ENCODE data around the gene ZNF385A. TPM values are rescaled to one million over a fixed set of nuclear protein-coding genes. Genes with fewer than 3 reads are reported as not detected.

The ZNF385A gene
- total RNA-seq, 4 donors from 2014 or later = 0.26 to 16.9 (median 3.2) TPM

DNA sequence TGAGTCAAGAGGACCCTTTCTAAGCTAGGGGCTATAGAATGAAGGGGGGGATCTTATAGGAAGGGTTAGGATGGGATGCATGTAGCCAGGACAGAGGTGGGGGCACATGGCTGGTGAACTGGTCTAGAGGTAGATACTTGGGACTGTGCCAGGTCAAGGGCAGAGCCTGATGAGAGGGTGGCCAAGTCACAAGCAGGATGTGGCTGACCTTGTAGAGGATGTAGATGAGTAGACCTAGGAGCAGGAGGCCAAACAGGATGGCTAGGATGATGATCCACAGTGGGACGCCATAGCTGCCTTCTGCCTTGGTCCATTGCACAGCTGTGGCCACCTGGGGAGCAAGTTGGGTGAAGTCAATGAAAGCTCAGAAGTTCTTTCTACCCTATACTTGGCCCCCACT is 12.6 kb upstream of the ZNF385A start:
- no peak overlapping the region for H3K27ac ChIP-seq
- H3K4me3 ChIP-seq = no peak overlapping the region
- H3K27me3 ChIP-seq = no peaks in the 10 kb centered on the region
- no peaks in the 10 kb centered on the region for H3K4me1 ChIP-seq
- TF ChIP-seq CTCF (IDR thresholded peaks at IDR 0.05) = no peak
- no peak for TF ChIP-seq POLR2A (IDR thresholded peaks at IDR 0.05)
- DNase-seq = no peak
- H3K9me3 ChIP-seq = no peaks in the 10 kb centered on the region
- intact Hi-C loops (cut with DNase I; ENCODE audit: low total_unique reads) = no loop called here
- no peaks in the 10 kb centered on the region for H3K36me3 ChIP-seq

DNA sequence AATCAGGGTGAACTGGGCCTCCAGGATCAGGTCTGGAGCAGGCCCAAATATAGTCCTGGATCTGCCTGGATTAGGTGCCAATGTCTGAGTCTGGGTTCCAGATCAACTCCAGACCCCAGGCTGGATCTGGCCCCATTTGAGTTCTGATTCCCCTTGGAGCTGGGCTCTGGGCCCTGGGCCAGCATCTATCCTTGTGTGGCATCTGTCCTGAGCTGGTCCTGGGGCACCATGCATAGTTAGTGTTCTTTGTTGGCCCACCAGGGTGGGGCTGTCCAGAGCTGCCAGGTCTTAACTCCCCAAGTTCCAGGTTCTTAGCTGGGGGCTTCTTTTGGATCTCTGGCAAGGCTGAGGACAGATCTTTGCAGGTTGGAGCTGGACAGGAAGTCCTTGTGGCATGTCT is 11.0 kb upstream of the ZNF385A start:
- H3K36me3 ChIP-seq = no peaks in the 10 kb centered on the region

GRCh38 chr12:54394986-54395385 is 10.5 kb upstream of the ZNF385A start:
- H3K36me3 ChIP-seq = no peaks in the 10 kb centered on the region
- intact Hi-C loops (cut with DNase I; ENCODE audit: low total_unique reads) = no loop called here
- no peak for TF ChIP-seq POLR2A (IDR thresholded peaks at IDR 0.05)
- H3K27ac ChIP-seq = no peak overlapping the region
- no peaks in the 10 kb centered on the region for H3K9me3 ChIP-seq
- H3K4me3 ChIP-seq = no peak overlapping the region
- no peaks in the 10 kb centered on the region for H3K27me3 ChIP-seq
- DNase-seq = no peak
- H3K4me1 ChIP-seq = no peaks in the 10 kb centered on the region

More for the DNA sequence above, 11.0 kb upstream of the ZNF385A start:
- DNase-seq = no peak
- no peak overlapping the region for H3K27ac ChIP-seq
- H3K27me3 ChIP-seq = no peaks in the 10 kb centered on the region
- intact Hi-C loops (cut with DNase I; ENCODE audit: low total_unique reads) = no loop called here
- no peak overlapping the region for H3K4me3 ChIP-seq
- TF ChIP-seq POLR2A (IDR thresholded peaks at IDR 0.05) = no peak
- no peak for TF ChIP-seq CTCF (IDR thresholded peaks at IDR 0.05)
- no peaks in the 10 kb centered on the region for H3K4me1 ChIP-seq
- H3K9me3 ChIP-seq = no peaks in the 10 kb centered on the region

- Histone ChIP-seq H3K4me1 (no peaks in the 10 kb centered on the region), H3K9me3 (no peaks in the 10 kb centered on the region), H3K27me3 (no peaks in the 10 kb centered on the region), H3K36me3 (no peaks in the 10 kb centered on the region), H3K4me3 (no peak overlapping the region), H3K27ac (no peak overlapping the region)
- peak in 1 of 2 donors; percentile 55 for DNase-seq
- intact Hi-C loops (cut with DNase I; ENCODE audit: low total_unique reads) = no loop called here
- TF ChIP-seq CTCF (IDR thresholded peaks at IDR 0.05) (peak; percentile 35 to 64 (median 51)), POLR2A (IDR thresholded peaks at IDR 0.05) (no peak)
Observed at GRCh38 chr12:54394281-54394719, 9.8 kb upstream of the ZNF385A start.

GRCh38 chr12:54393743-54394142 is 9.2 kb upstream of the ZNF385A start:
- H3K4me1 ChIP-seq = no peaks in the 10 kb centered on the region
- no peaks in the 10 kb centered on the region for H3K36me3 ChIP-seq
- no peak overlapping the region for H3K4me3 ChIP-seq
- no peak for DNase-seq
- no peaks in the 10 kb centered on the region for H3K27me3 ChIP-seq
- intact Hi-C loops (cut with DNase I; ENCODE audit: low total_unique reads) = no loop called here
- no peaks in the 10 kb centered on the region for H3K9me3 ChIP-seq
- no peak overlapping the region for H3K27ac ChIP-seq
- no peak for TF ChIP-seq CTCF (IDR thresholded peaks at IDR 0.05)
- TF ChIP-seq POLR2A (IDR thresholded peaks at IDR 0.05) = no peak

DNA sequence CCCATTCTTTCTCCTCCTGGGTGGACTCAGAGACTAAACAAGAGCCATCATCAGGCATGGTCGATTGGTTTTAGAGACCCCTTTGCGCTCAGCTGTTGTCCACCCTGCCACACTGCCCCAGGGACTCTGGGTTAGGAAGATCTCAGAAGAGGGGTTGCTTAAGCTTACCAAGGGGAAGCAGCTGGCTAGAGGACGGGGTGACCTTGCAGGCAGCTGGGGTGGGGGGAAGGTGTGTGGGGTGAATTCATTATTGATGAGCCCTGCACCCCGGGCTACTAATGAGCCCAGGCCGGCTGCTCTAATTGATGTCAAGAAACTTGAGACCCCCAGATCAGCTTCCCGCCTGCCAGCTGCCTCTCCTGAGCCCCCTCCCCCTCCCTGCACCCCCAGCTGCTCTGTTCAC is 8.7 kb upstream of the ZNF385A start:
- TF ChIP-seq CTCF (IDR thresholded peaks at IDR 0.05) (no peak), POLR2A (IDR thresholded peaks at IDR 0.05) (no peak)
- Histone ChIP-seq H3K9me3 (no peaks in the 10 kb centered on the region), H3K4me3 (no peak overlapping the region), H3K4me1 (no peaks in the 10 kb centered on the region), H3K27me3 (no peaks in the 10 kb centered on the region), H3K27ac (no peak overlapping the region), H3K36me3 (no peaks in the 10 kb centered on the region)
- intact Hi-C loops (cut with DNase I; ENCODE audit: low total_unique reads) = no loop called here
- no peak for DNase-seq
